ENCODE data around the gene COL27A1. TPM values are rescaled to one million over a fixed set of nuclear protein-coding genes. Genes with fewer than 3 reads are reported as not detected.

Gene COL27A1
- total RNA-seq, 1 donor from 2014 or later, result 6.4 TPM

DNA sequence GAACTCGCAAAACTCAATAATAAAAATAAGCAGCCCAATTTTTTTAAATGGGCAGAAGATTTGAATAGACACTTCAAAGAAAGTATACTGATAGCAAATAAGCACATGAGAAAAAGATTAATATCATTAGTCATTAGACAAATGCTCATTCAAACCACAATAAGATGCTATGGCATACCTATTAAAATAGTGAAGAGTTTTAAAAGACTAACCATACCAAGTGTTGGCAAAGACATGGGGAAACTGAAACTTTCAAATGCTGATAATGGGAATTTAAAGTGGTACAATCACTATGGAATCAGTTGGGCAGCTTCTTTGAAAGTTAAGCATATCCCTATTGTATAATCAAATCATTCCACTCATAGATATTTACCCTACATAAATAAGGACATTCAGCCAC, 141.0 kb downstream of the COL27A1 start:
- Histone ChIP-seq H3K36me3 (peaks cover 66% of the 10 kb centered on the region), H3K27me3 (ENCODE audit: low read depth) (no peaks in the 10 kb centered on the region), H3K4me3 (no peak overlapping the region), H3K9me3 (replicated peaks) (peaks cover 26% of the 10 kb centered on the region), H3K4me1 (no peaks in the 10 kb centered on the region), H3K27ac (replicated peaks) (no peak overlapping the region)
- TF ChIP-seq, protein P1, sequence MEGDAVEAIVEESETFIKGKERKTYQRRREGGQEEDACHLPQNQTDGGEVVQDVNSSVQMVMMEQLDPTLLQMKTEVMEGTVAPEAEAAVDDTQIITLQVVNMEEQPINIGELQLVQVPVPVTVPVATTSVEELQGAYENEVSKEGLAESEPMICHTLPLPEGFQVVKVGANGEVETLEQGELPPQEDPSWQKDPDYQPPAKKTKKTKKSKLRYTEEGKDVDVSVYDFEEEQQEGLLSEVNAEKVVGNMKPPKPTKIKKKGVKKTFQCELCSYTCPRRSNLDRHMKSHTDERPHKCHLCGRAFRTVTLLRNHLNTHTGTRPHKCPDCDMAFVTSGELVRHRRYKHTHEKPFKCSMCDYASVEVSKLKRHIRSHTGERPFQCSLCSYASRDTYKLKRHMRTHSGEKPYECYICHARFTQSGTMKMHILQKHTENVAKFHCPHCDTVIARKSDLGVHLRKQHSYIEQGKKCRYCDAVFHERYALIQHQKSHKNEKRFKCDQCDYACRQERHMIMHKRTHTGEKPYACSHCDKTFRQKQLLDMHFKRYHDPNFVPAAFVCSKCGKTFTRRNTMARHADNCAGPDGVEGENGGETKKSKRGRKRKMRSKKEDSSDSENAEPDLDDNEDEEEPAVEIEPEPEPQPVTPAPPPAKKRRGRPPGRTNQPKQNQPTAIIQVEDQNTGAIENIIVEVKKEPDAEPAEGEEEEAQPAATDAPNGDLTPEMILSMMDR (IDR thresholded peaks at IDR 0.05; ENCODE audit: borderline replicate concordance), result no peak
- intact Hi-C loops (cut with micrococcal nuclease), result no loop called here
- DNase-seq, result no peak

DNA sequence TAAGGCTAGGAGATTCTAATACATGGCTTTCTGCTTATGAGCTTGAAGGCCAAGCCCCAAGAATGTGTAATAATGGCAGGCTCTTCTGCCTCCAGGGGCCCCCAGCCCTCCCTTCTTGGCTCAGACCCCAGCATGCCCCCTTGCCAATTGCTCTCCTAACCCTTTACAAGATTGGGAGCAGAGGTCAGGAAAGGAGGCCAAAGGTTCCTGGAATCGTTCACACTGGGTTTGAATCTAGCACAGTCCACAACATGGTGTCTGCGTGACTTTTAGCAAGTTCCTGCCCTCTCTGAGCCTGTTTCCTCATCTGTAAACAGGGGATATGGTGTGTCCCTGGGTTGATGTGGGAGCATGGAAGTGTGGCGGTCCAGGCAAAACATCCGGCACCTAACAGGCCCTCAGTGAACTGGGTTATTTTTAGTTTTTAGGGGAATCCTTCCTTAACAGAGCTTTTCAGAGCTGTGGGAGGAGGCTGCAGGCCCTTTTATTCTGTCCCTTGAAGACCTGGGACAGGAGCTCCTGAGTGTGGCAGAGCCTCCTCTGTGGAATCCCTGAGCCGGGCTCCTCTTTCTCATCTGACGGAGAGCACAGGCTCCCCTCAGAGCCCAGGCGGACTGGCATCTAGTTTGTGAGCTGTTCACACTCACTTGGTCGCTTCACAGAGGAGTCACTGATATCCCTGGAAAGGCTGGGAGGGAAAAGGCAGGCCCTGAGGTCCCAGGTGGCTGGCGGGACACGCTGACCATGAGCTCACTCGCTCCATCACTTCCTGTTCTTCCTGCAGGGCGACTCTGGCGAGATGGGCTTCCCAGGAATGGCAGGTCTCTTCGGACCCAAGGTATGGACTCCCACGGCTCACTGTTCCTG, 144.2 kb downstream of the COL27A1 start:
- intact Hi-C loops (cut with micrococcal nuclease), result no loop called here
- Histone ChIP-seq H3K27ac (replicated peaks) (no peak overlapping the region), H3K36me3 (peaks cover 46% of the 10 kb centered on the region), H3K4me1 (no peaks in the 10 kb centered on the region), H3K4me3 (no peak overlapping the region), H3K9me3 (replicated peaks) (peaks cover 21% of the 10 kb centered on the region), H3K27me3 (ENCODE audit: low read depth) (no peaks in the 10 kb centered on the region)
- DNase-seq, result no peak
- TF ChIP-seq, protein P1 (IDR thresholded peaks at IDR 0.05; ENCODE audit: borderline replicate concordance), result no peak

DNA sequence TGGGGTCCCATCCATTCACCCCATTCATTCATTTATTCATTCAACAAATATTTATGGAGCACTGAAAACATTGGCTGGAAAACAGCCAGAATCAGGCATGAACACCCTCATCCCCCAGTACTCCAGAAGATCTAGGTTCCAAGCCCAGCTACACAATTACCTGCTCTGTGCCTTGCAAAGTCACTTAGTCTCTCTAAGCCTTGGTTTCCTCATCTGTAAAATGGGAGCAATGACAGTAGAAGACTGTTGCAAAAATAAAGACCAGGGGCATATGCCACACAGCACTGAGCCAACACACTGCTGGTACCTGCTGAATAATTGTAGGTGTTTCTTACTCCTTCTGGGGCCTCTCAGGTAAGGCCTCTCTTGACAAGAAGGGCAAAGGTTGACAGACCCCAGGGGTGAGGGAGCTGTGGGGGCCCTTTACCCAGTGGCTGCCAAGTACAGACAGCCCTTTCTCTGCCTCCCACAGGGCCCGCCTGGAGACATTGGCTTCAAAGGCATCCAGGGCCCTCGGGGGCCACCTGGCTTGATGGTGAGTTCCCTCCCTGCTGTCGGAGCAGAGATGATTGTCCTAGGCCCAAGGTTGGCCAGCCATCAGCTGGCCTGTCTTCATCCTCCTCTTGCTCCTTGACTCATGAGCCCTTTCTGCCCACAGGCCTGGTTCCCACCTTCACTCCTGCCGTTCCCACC, 145.0 kb downstream of the COL27A1 start:
- Histone ChIP-seq H3K4me3 (no peak overlapping the region), H3K27me3 (ENCODE audit: low read depth) (no peaks in the 10 kb centered on the region), H3K36me3 (peaks cover 38% of the 10 kb centered on the region), H3K4me1 (peaks cover under 1% of the 10 kb centered on the region), H3K27ac (replicated peaks) (no peak overlapping the region), H3K9me3 (replicated peaks) (peaks cover 13% of the 10 kb centered on the region)
- no peak for DNase-seq
- TF ChIP-seq, protein P1 (IDR thresholded peaks at IDR 0.05; ENCODE audit: borderline replicate concordance), result no peak
- intact Hi-C loops (cut with micrococcal nuclease), result no loop called here

DNA sequence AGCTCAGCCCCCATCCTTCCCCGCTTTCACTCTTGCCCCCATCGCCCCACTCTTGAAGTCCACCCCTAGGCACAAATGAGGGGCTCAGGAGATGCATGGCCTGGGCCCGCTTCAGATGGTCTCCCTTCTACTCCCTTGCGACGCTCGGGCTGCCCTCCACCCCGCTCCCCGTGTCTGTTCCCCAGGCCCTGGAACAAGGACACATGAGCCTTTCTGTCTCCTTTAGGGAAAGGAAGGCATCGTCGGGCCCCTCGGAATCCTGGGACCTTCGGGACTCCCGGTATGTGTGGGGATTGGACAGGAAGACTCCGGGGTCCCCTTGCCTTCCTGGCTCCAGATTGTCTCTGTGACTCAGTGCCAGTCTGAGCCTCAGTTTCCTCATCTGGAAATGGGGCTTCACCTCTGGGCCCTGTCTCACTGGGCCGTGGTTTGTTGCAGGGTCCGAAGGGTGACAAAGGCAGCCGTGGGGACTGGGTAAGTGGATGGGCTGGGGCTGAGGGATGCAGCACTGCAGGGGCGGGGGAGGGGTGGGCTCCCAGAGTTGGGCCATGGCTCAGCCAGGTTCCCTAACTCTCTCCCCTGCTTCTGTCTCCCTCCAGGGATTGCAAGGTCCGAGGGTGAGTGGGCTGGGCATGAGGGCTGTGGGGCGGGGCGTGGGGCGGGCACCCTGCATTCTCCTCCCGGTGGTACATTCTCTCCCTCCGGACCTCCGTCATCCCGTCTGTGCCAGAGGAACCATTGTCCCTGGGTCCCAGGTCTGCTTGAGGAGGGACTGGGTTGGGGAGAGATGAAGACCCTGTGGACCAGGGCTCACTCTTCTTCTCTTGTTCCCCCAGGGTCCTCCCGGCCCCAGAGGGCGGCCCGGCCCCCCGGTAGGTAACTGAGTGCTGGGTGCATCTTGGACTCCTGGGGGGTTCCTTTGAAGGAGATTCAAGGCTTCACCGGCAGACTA, 145.8 kb downstream of the COL27A1 start:
- intact Hi-C loops (cut with micrococcal nuclease), result no loop called here
- DNase-seq, result no peak

More for the DNA sequence above, 145.8 kb downstream of the COL27A1 start:
- TF ChIP-seq, protein P1 (IDR thresholded peaks at IDR 0.05; ENCODE audit: borderline replicate concordance), result no peak
- peaks cover 5% of the 10 kb centered on the region for H3K9me3 ChIP-seq (replicated peaks)
- H3K4me3 ChIP-seq, result no peak overlapping the region
- peaks cover 30% of the 10 kb centered on the region for H3K36me3 ChIP-seq
- peaks cover 8% of the 10 kb centered on the region for H3K4me1 ChIP-seq
- no peaks in the 10 kb centered on the region for H3K27me3 ChIP-seq (ENCODE audit: low read depth)
- no peak overlapping the region for H3K27ac ChIP-seq (replicated peaks)
